HEK293 (cell line): ENCODE measurements around the gene HYAL3.

Experiments
- CTCF ChIP-seq: fragments of 450-650 bp; formaldehyde crosslinking; IDR thresholded peaks from 2 replicates; pipeline ENCODE4 v1.5.1; 2016; ENCODE audit warnings: missing biosample characterization, missing genetic modification characterization
- ELK4 ChIP-seq: IDR thresholded peaks from 2 replicates; pipeline ENCODE4 v1.6.1; 2011; ENCODE audit warnings: mild to moderate bottlenecking, low read depth, low read length, borderline replicate concordance
- GLIS1 ChIP-seq: fragments of 450-650 bp; formaldehyde crosslinking; IDR thresholded peaks from 2 replicates; pipeline ENCODE4 v1.5.1; 2016; ENCODE audit warnings: missing biosample characterization, missing genetic modification characterization
- OSR2 ChIP-seq: fragments of 450-650 bp; formaldehyde crosslinking; IDR thresholded peaks from 2 replicates; pipeline ENCODE4 v1.5.1; 2016; ENCODE audit warnings: missing biosample characterization, missing genetic modification characterization
- REST ChIP-seq: fragments of 450-650 bp; formaldehyde crosslinking; IDR thresholded peaks from 2 replicates; pipeline ENCODE4 v1.5.1; 2016; ENCODE audit warnings: missing biosample characterization, missing genetic modification characterization
- ZBTB49 ChIP-seq: fragments of 450-650 bp; formaldehyde crosslinking; IDR thresholded peaks from 2 replicates; pipeline ENCODE4 v1.5.1; 2016; ENCODE audit warnings: missing biosample characterization, missing genetic modification characterization, low read depth
- ZBTB7A ChIP-seq: fragments of 450-650 bp; formaldehyde crosslinking; IDR thresholded peaks from 2 replicates; pipeline ENCODE4 v1.5.1; 2016; ENCODE audit warnings: low read depth, missing biosample characterization, missing genetic modification characterization
- ZNF146 ChIP-seq: fragments of 450-650 bp; formaldehyde crosslinking; IDR thresholded peaks from 2 replicates; pipeline ENCODE4 v1.5.1; 2016; ENCODE audit warnings: missing biosample characterization, missing genetic modification characterization
- ZNF274 ChIP-seq, 2 experiments: fragments of 200-500 bp in 1 of 2; fragments of 450-650 bp in 1 of 2; sonication (Bioruptor generic) in 1 of 2; formaldehyde crosslinking in 1 of 2; IDR thresholded peaks; 2 replicates each; pipeline versions ENCODE4 v1.5.1 to v1.6.1; 2014 to 2016; ENCODE audit warnings: borderline replicate concordance in 1 of 2, inconsistent platforms in 1 of 2, low read length in 1 of 2, missing biosample characterization in 1 of 2, missing genetic modification characterization in 1 of 2
- ZNF449 ChIP-seq: fragments of 450-650 bp; formaldehyde crosslinking; IDR thresholded peaks from 2 replicates; pipeline ENCODE4 v1.5.1; 2017; ENCODE audit warnings: missing biosample characterization, mild to moderate bottlenecking, missing genetic modification characterization, moderate library complexity
- ZNF544 ChIP-seq: fragments of 450-650 bp; formaldehyde crosslinking; IDR thresholded peaks from 2 replicates; pipeline ENCODE4 v1.5.0; 2017; ENCODE audit warnings: missing biosample characterization, missing genetic modification characterization

- TF ChIP-seq CTCF (tag by site-specific recombination): no peak
- TF ChIP-seq GLIS1 (tag by site-specific recombination): no peak
- no peak for TF ChIP-seq ZBTB7A (tag by site-specific recombination)
- TF ChIP-seq ELK4: no peak
- no peak for TF ChIP-seq ZNF274 (IDR thresholded peaks at IDR 0.05; ENCODE audit: low read length)
- no peak for TF ChIP-seq ZNF274 (tag by site-specific recombination; IDR thresholded peaks at IDR 0.05; ENCODE audit: borderline replicate concordance)
- TF ChIP-seq OSR2 (tag by site-specific recombination): no peak
- no peak for TF ChIP-seq ZNF449
- no peak for TF ChIP-seq ZNF544 (tag by site-specific recombination)
- TF ChIP-seq ZBTB49 (tag by site-specific recombination): no peak
- TF ChIP-seq REST: no peak
- TF ChIP-seq ZNF146: no peak
Observed at GRCh38 chr3:50269977-50270413, 29.2 kb downstream of the HYAL3 start.
